Measurements from ENCODE around the gene NOTCH3.

The NOTCH3 gene

DNA sequence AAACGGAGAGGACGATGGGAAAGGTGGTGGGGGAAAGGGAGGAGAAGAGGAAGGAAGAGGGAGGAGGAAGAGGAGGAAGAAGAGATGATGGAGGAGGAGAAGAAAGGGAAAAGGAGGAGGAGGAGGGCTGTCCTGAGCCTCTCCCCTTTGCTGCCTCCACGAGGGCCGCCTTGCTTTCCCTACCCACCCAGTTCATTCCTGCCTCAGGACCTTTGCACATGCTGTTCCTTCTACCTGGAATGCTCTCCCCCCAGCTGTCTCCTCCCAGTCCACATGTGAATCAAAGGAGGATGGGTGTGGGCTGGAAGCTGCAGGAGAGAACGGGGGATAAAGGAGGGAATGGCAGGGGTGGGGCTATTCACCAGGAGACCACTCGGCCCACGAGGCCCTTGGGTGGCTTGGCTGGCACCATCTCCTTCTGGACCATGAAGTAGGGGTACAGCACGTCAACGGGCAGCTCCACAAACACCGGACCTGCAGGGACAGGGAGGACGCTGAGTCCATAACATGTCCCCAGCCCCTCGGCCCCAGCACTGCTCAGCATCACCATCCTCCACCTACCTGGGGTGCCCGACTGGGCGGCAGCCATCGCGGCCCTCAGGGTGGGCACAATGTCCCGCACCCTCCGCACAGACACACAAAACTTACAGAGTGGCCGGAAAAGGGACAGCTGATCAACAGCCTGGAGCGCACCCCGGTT lies 78.3 kb downstream of the NOTCH3 start:
- DNase-seq: no peak

DNA sequence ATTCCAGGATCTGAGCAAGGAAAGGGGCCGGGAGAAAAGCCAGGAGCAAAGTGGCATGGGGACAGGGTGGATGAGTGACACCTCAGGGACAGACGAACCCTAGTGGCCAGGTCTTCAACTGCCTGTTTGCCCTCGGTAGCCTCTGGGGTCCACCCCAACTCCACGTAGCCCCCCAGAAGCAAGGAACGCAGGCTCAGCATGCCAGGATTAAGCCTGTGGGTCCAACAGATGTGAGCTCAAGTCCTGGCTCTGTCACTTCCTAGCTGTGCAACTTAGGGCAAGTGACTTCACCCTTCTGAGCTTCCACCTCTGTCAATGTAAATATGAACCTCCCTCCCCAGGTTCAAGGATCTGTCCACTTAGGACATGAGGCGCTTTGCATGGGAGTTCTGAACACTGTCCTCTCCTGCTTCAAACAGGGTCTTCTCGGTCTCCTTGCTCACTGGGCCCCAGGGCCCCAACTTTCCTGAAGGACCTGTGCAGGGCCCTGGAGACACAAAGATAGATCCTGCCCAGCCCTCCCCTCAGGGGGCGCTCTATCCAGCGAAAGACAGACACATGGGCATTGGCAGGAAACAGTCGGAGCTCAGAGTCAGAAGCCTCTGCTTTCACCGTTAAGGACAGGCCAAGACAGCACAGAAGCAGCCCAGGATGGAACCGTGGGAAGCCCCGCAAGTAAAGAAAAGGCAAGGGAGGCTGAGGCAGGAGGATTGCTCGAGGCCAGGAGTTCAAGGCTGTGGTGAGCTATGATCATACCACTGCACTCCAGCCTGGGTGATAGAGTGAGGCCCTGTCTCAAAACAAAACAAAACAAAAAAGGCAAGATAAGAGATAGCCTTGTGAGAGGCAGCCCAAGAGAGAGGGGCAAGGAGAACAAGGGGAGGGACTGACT lies 80.4 kb downstream of the NOTCH3 start:
- DNase-seq: no peak

DNA sequence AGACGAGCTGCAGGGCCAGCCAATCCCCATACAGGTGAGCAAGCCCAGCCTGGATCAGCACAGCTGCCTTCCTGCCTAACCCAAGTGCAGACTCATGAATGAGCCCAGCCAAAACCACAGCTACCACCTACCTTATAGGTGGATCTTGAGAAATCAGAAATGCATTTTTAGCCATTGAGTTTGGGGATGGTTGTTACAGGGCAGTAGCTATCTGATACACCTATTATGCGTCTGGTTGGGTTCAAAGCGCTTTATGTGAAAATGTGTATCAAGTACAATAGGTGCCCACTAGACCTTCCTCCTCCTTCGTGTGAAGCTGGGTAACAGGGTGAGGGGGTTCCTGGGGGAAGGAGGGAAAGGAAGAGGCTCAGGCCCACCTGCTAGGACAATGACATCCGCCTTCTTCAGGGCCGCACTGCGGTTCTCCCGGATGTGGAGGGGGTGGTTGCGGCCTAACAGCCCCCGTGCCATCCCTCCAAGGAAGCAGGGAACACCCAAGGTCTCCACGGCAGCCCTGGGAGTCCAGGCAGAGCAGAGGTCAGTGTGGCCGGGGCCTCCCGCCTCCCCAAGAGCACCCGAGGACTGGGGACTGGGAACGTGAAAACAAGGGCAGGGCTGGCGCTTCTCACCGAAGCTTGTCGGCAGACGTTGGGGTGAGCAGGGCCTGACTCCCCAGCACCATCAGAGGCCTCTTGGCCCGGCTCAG lies 81.9 kb downstream of the NOTCH3 start:
- no peak for DNase-seq

DNA sequence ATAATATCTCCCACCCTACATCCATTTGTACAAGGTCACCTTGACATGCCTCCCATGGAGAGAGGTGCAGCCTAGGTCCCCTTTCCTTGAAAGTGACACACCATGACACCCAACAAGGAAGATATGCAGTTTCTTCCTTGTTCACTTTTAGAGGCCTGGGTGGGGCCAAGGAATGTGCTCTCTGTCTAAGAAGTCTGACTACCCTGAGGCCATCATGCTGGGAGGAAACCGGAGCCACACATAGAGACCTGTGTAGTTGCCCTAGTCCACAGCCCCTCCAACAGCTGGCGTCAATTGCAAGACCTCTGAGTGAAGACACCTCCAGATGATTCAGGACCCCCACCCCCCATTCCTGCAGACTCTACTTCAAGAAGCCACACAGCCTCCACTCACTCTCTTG lies 82.5 kb downstream of the NOTCH3 start:
- DNase-seq: no peak

DNA sequence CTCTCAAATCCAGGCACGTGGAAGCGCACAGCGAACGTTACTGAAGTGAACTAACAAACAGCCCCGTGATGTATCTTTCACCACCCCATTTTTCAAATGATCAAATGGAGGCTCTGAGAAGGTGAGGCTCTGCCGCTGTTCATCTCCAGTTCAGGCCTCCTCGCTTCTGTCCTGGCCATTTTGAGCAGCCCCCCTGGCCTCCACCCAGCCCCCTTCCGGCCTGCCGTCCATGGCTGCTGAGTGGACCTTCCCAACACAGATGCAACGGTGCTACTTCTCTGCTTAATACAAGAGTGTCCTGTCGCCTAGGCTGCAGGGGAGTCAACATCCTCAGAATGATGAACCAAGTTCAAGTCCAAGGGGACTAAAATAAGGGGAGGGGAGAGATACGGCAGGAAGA lies 83.9 kb downstream of the NOTCH3 start:
- no peak for DNase-seq

DNA sequence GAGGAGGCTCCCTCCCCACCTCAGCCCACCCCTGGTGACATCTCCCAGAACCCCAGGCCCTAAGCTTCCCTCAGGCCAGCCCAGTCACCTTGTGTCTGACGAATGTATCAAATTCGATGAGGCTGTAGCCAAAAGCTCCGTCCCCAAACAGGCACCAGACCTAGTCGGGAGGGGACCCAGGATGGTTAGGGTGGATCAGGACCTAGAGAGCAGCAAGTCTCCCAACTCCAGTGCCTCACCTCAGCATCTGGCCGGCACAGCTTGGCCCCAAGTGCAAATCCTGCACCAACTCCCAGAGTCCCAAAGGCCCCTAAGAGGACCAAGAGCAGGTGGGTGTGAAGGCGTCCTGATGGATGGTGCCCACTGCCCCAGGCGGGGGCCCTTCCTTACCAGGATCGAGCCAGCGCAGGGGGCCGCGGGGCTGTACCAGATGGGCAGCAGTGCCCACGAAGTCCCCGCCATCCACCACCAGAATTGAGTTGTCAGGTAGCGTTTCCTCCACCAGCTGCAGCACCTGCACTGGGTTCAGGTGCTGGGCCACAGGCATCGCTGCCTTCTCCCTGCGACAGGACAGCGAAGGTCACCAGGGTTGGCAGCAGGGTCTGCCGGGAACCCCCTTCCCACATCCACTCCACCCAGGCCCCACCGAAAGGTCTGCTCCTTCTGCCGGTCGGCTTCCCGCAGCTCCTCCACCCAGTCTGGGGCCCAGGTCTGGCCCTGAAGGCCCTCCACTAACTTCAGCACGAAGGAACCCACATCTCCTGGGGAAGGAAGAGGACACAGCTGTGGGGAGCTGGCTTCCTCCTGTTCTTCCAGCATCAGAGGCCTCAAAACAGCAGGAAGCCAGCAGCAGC lies 84.8 kb downstream of the NOTCH3 start:
- no peak for DNase-seq

DNA sequence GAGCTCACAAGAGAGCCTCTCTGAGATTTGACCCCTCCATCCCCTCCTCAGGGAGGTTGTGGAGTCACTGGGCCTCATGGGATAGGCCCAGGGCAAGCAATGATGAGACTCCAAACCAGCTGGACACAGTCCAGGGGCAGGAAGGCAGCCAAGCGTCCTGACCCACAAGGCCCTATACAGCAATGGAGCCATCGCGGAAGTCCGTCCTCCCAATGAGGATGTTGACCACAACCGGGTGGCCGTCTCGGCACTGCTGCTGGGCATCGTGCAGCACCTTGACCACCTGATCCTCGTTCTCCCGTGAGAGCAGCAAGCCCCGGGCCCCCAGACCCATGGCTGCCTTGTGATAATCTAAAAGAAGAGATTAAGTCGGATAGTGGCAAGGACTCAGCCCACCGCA lies 85.7 kb downstream of the NOTCH3 start:
- DNase-seq: no peak

DNA sequence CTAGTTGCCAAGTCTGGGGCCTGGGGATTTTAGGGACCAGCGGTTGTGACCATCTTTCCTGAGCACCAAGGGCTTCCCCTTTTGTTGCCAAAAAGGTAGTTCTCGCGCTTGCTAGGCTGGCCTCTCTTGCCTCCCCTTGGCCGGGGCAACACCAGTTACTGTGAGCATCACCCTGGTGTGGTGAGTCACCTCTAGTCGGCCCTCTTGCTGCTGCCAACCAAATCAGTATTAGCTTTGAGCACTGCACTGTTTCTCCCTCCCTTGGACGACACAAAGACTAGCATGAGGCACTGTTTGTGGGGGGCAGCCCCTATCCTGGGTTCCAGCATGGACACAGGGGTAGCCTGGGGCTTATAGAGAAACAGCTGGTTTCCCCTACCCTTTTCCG lies 86.6 kb downstream of the NOTCH3 start:
- no peak for DNase-seq

DNA sequence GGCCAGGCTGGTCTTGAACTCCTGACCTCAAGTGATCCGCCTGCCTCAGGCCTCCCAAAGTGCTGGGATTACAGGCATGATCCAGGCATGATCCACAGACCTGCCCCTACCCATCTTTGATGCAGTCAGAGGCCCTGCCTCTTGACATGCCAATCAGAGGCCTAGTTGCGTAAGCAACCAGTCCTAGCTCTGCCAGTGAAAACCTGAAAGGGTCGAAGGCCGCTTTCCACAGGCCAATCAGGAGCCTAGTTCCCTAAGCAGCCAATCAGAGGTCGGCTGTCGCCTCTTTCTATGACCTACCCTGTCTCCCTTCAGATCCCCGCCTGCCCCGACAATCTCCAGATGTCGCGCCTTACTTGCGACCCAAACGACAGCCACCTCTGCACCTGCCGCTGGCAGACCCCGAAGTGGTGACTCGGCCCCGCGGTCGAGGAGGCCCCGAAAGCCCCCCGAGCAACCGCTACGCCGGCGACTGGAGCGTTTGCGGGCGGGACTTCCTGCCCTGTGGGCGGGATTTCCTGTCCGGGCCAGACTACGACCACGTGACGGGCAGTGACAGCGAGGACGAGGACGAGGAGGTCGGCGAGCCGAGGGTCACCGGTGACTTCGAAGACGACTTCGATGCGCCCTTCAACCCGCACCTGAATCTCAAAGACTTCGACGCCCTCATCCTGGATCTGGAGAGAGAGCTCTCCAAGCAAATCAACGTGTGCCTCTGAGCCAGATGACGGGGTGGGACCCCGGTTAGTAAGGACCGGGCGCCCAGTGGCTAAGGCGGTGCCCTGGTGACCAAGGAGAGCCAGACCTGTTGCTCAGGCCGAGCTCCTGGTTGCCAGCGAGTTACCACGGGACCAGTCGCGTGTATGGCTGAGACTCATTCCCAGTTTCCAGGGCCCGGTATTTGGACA lies 87.3 kb downstream of the NOTCH3 start:
- DNase-seq: no peak

DNA sequence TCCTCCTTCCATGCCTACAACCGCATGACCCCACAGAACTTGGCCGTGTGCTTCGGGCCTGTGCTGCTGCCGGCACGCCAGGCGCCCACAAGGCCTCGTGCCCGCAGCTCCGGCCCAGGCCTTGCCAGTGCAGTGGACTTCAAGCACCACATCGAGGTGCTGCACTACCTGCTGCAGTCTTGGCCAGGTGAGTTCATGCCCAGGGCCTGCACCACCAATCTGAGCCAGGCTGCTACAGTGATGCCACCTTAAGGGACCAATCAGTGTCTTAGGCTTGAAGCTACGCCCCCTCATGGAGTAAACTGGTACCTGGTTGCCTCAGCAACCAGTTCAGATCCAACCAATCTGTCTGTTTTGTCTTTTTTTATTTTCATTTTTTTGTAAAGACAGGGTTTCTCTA lies 88.4 kb downstream of the NOTCH3 start:
- DNase-seq: no peak

DNA sequence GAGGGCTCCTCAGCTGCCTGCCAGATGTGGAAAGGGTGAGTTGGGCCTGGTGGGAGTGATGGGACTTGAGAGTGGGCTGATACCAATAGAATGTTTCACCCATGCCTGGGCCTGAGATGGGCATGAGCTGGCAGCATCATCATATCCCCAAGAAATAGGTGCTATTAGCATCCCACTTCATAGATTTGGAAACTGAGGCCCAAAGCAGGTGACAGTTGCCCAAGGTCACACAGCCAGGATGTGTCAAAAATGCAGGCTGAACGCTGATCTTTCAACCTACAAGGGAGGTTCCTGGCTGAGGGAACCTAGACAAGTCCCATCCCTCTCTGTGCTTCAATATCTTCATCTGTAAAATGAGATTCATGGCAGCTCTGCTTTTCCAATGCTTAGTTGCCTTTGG lies 89.0 kb downstream of the NOTCH3 start:
- DNase-seq: no peak

DNA sequence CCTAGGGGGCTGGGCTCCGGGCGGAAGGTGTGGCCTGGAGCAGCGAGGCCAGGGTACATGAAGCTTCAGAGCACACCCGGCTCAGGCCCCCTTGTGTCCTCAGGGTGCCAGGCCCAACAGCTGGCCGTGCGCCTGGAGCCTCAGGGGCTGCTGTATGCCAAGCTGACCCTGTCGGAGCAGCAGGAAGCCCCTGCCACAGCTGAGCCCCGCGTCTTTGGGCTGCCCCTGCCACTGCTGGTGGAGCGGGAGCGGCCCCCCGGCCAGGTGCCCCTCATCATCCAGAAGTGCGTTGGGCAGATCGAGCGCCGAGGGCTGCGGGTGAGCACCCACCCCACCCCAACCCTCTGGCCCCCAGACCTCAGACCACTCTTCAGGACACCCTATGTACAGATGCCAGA lies 90.4 kb downstream of the NOTCH3 start:
- no peak for DNase-seq

DNA sequence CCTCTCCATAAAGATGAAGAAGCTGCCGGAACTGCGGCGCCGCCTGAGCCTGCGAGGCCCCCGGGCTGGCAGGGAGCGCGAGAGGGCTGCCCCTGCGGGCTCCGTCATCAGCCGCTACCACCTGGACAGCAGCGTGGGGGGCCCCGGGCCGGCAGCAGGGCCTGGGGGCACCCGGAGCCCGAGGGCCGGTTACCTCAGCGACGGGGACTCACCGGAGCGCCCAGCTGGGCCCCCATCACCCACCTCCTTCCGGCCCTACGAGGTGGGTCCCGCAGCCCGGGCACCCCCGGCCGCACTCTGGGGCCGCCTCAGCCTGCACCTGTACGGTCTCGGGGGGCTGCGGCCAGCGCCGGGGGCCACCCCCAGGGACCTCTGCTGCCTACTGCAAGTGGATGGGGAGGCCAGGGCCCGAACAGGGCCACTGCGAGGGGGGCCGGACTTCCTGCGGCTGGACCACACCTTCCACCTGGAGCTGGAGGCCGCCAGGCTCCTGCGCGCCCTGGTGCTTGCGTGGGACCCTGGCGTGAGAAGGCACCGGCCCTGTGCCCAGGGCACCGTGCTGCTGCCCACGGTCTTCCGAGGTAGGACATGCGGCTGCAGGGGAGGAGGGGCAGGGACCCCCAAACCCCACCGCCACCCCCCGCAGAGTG lies 90.9 kb downstream of the NOTCH3 start:
- no peak for DNase-seq

Data from OCI-M1 (cell line).